Bladder microvascular endothelial cell (primary cell): ENCODE data around the gene BACH1. TPM values are rescaled to one million over a fixed set of nuclear protein-coding genes. Genes with fewer than 3 reads are reported as not detected.

ENCODE experiments used
- total RNA-seq: library from RNA; depleted of rRNA; stranded (reverse); fragments of >200 nt; gene quantifications from 2 replicates; pipeline ENCODE4 v1.2.3, GENCODE V29; 2014

The BACH1 gene
- total RNA-seq = 14.4 and 41.2 TPM in 2 replicates

GRCh38 chr21:29298348-29299045, at the start of gene BACH1:
BACH1 (plus strand) TSS chr21:29298922; CDS start chr21:29321281, 22,359 bp downstream.

Other genes starting within 250 kb of the BACH1 start
- gene CCT8, start 225.3 kb upstream of the BACH1 start, total RNA-seq = 192 and 240 TPM in 2 replicates
- gene MAP3K7CL, start 168.3 kb upstream of the BACH1 start, total RNA-seq = 2.6 and 3.7 TPM in 2 replicates